CD4-positive, CD25-positive, alpha-beta regulatory T cell (primary cell): ENCODE measurements around the gene TMCC1. TPM values are rescaled to one million over a fixed set of nuclear protein-coding genes. Genes with fewer than 3 reads are reported as not detected.
"Not testable (repeated sequence)": the region's sequence is repeated elsewhere in the genome, so short reads cannot be mapped to it uniquely, and the experiment has no call there.

Source experiments
- ATAC-seq, 2 donors: fragments of 150-1000 bp; cut with Tn5 transposase; one replicate each; pipeline ENCODE4 v1.10.0; 2021; ENCODE audit warnings: low read depth in 2 of 2, moderate number of reproducible peaks in 2 of 2, moderate library complexity in 1 of 2
- DNase-seq, 3 donors: peaks; one replicate each; pipeline versions ENCODE4 v3.0.0 to v3.0.0-alpha.2; 2012 to 2022; ENCODE audit warnings: mixed read lengths in 1 of 3
- H3K27ac ChIP-seq: one replicate; pipeline ENCODE4 v1.7.0; 2013; ENCODE audit warnings: mild to moderate bottlenecking, low read length; ENCODE audit not compliant: insufficient read depth, poor library complexity, severe bottlenecking
- H3K27me3 ChIP-seq: one replicate; pipeline ENCODE4 v1.7.0; 2013; ENCODE audit warnings: low read length; ENCODE audit not compliant: control insufficient read depth, insufficient read depth
- H3K36me3 ChIP-seq: one replicate; pipeline ENCODE4 v1.7.0; 2013; ENCODE audit warnings: mild to moderate bottlenecking, low read length, moderate library complexity; ENCODE audit not compliant: control insufficient read depth, insufficient read depth
- H3K4me1 ChIP-seq: 2 replicates; pipeline ENCODE4 v1.7.0; 2013; ENCODE audit warnings: mild to moderate bottlenecking, low read length; ENCODE audit not compliant: insufficient read depth, control insufficient read depth, poor library complexity, severe bottlenecking
- H3K4me3 ChIP-seq: one replicate; pipeline ENCODE4 v1.7.0; 2013; ENCODE audit warnings: low read depth, mild to moderate bottlenecking, low read length, moderate library complexity
- H3K9me3 ChIP-seq, 2 experiments: 1 replicate in 1 of 2; 2 replicates in 1 of 2; pipeline ENCODE4 v1.7.0; 2013; ENCODE audit warnings: low read length in 2 of 2, mild to moderate bottlenecking in 1 of 2, moderate library complexity in 1 of 2; ENCODE audit not compliant: control insufficient read depth in 2 of 2
- H3K27ac Mint-ChIP-seq, 3 donors: one replicate each; pipeline ENCODE4 v1.8.0; 2020 to 2022; ENCODE audit warnings: mild to moderate bottlenecking in 3 of 3, mixed read lengths in 3 of 3, moderate library complexity in 2 of 3
- H3K27me3 Mint-ChIP-seq: one replicate; pipeline ENCODE4 v1.8.0; 2022; ENCODE audit warnings: mild to moderate bottlenecking, mixed read lengths
- H3K36me3 Mint-ChIP-seq: one replicate; pipeline ENCODE4 v1.8.0; 2020; ENCODE audit warnings: mixed read lengths
- H3K4me1 Mint-ChIP-seq, 4 donors: one replicate each; pipeline ENCODE4 v1.8.0; 2020 to 2022; ENCODE audit warnings: mixed read lengths in 4 of 4, mild to moderate bottlenecking in 1 of 4
- H3K4me3 Mint-ChIP-seq, 4 donors: one replicate each; pipeline ENCODE4 v1.8.0; 2020 to 2022; ENCODE audit warnings: mild to moderate bottlenecking in 4 of 4, mixed read lengths in 4 of 4, moderate library complexity in 3 of 4
- H3K9me3 Mint-ChIP-seq, 7 donors: one replicate each; pipeline ENCODE4 v1.8.0; 2020 to 2022; ENCODE audit warnings: mixed read lengths in 7 of 7, mild to moderate bottlenecking in 3 of 7, moderate library complexity in 2 of 7
- polyA plus RNA-seq, 4 donors: library from polyadenylated mRNA; unstranded; fragments of 300-500 nt; fragmentation: Illumina TruSeq; gene quantifications; one replicate each; pipeline ENCODE4 v1.2.3, GENCODE V29; 2021
- total RNA-seq: library from RNA; stranded (reverse); gene quantifications from one replicate; pipeline ENCODE4 v1.2.3, GENCODE V29; 2022

The TMCC1 gene
- total and polyA plus RNA-seq, 5 donors from 2014 or later: 5.2 to 29.2 (median 6.2) TPM

DNA sequence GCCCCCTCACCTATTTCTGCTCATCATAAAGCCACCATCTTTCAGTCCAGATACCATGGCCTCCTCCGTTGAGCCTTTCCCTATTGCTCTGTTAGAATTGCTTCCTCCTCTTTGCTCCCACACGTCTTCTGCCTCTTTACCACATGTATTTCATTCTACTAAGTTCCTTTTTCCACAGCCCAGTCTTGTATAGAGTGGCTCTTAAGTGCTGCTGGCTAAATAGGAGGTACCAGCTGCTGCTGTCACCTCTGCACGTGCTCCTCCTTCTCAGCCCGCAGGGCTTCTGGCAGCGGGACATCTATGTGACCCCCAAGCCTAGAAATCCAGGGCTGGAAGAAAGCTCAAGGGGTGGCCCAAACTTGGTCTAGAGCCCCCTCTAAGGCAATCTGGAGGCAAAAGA, 248.2 kb downstream of the TMCC1 start:
- no peaks in the 10 kb centered on the region for H3K9me3 Mint-ChIP-seq
- no peak for DNase-seq
- ATAC-seq: no peak
- H3K27me3 ChIP-seq: no peaks in the 10 kb centered on the region
- no peak overlapping the region for H3K4me3 ChIP-seq
- H3K9me3 ChIP-seq: no peaks in the 10 kb centered on the region
- H3K27me3 Mint-ChIP-seq: no peaks in the 10 kb centered on the region
- H3K4me3 Mint-ChIP-seq: no peak overlapping the region
- H3K4me1 ChIP-seq: peaks cover 3% of the 10 kb centered on the region
- no peak overlapping the region for H3K27ac ChIP-seq
- no peaks in the 10 kb centered on the region for H3K36me3 ChIP-seq
- peaks cover 2% of the 10 kb centered on the region for H3K36me3 Mint-ChIP-seq
- H3K4me1 Mint-ChIP-seq: peaks cover 0 to 2% (median under 1%) of the 10 kb centered on the region in 4 donors
- H3K27ac Mint-ChIP-seq: no peak overlapping the region

DNA sequence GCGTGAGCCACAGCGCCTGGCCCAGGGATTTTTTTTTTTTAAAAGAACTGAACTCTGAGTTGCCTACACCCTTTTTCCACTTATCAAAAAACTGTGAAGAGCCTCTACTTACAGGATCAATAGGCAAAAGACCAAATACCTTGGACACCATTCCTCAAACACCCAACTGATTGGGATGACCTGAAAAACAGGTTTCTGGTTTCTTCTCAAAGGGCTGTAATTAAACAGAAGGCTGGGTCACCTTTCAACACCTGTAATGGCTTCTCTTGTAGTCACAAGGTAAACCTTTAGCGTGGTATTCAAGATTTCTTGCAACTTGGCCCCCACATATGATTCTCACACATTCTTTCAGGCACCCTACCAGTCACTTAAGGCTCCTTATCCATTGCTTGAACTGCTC, 248.7 kb downstream of the TMCC1 start:
- no peak overlapping the region for H3K27ac Mint-ChIP-seq
- ATAC-seq (no peak), DNase-seq (no peak)
- Histone ChIP-seq H3K4me1 (no peaks in the 10 kb centered on the region), H3K27ac (no peak overlapping the region), H3K9me3 (no peaks in the 10 kb centered on the region), H3K4me3 (no peak overlapping the region), H3K36me3 (no peaks in the 10 kb centered on the region), H3K27me3 (no peaks in the 10 kb centered on the region)
- no peak overlapping the region for H3K4me3 Mint-ChIP-seq
- H3K9me3 Mint-ChIP-seq: no peaks in the 10 kb centered on the region
- no peaks in the 10 kb centered on the region for H3K27me3 Mint-ChIP-seq
- no peaks in the 10 kb centered on the region for H3K36me3 Mint-ChIP-seq
- H3K4me1 Mint-ChIP-seq: no peaks in the 10 kb centered on the region

GRCh38 chr3:129641567-129642260, 251.8 kb downstream of the TMCC1 start:
- not testable (repeated sequence) for H3K4me3 ChIP-seq, H3K27me3 ChIP-seq, H3K27me3 Mint-ChIP-seq, H3K4me1 ChIP-seq, DNase-seq, H3K9me3 ChIP-seq, H3K36me3 ChIP-seq, H3K9me3 Mint-ChIP-seq, H3K27ac ChIP-seq, H3K27ac Mint-ChIP-seq, H3K4me1 Mint-ChIP-seq, ATAC-seq, H3K4me3 Mint-ChIP-seq, H3K36me3 Mint-ChIP-seq

DNA sequence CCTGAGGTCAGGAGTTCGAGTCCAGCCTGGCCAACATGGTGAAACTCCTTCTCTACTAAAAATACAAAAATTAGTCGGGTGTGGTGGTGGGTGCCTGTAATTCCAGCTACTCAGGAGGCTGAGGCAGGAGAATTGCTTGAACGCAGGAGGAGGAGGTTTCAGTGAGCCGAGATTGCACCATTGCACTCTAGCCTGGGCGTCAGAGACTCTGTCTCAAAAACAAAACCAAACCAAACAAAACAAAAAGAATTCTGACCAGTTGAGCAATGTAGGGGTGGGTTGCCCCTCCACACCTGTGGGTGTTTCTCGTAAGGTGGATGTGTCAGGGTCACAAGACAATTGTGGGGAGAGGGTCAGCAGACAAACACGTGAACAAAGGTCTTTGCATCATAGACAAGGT, 252.5 kb downstream of the TMCC1 start:
- not testable (repeated sequence) for H3K9me3 Mint-ChIP-seq, H3K4me1 Mint-ChIP-seq, ATAC-seq, H3K4me3 Mint-ChIP-seq, DNase-seq, H3K4me3 ChIP-seq, H3K4me1 ChIP-seq, H3K9me3 ChIP-seq, H3K27me3 Mint-ChIP-seq, H3K27ac Mint-ChIP-seq, H3K27me3 ChIP-seq, H3K36me3 ChIP-seq, H3K36me3 Mint-ChIP-seq, H3K27ac ChIP-seq

GRCh38 chr3:129638481-129638880, 255.0 kb downstream of the TMCC1 start:
- Mint-ChIP-seq H3K4me1 (no peaks in the 10 kb centered on the region), H3K27ac (no peak overlapping the region), H3K4me3 (no peak overlapping the region), H3K36me3 (no peaks in the 10 kb centered on the region), H3K27me3 (no peaks in the 10 kb centered on the region), H3K9me3 (peaks cover 0 to 1% (median 0%) of the 10 kb centered on the region in 7 donors)
- Histone ChIP-seq H3K4me1 (no peaks in the 10 kb centered on the region), H3K4me3 (no peak overlapping the region), H3K9me3 (no peaks in the 10 kb centered on the region), H3K36me3 (no peaks in the 10 kb centered on the region), H3K27me3 (peaks cover 4% of the 10 kb centered on the region), H3K27ac (no peak overlapping the region)
- no peak for ATAC-seq
- no peak for DNase-seq

DNA sequence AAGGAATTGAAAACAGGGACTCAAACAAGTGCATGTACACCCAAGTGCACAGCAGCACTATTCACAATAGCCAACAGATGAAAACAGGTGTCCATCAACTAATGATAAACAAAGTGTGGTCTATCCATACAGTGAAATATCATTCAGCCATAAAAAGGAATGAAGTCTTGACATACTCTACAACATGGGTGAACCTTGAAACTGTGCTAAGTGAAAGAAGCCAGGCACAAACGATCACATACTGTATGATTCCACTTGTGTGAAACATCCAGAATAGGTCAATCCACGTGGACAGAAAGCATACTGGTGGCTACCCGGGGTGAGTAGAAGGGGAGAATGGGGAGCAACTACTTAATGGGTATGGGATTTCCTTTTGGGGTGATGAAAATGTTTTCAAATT, 257.4 kb downstream of the TMCC1 start:
- Histone ChIP-seq H3K4me1 (no peaks in the 10 kb centered on the region), H3K4me3 (no peak overlapping the region), H3K27me3 (peaks cover 4% of the 10 kb centered on the region), H3K27ac (no peak overlapping the region), H3K36me3 (no peaks in the 10 kb centered on the region), H3K9me3 (no peaks in the 10 kb centered on the region)
- Mint-ChIP-seq H3K4me3 (no peak overlapping the region), H3K27me3 (no peaks in the 10 kb centered on the region), H3K9me3 (peaks cover 0 to 2% (median 0%) of the 10 kb centered on the region in 7 donors), H3K27ac (no peak overlapping the region), H3K4me1 (no peaks in the 10 kb centered on the region), H3K36me3 (no peaks in the 10 kb centered on the region)
- ATAC-seq (no peak), DNase-seq (no peak)

DNA sequence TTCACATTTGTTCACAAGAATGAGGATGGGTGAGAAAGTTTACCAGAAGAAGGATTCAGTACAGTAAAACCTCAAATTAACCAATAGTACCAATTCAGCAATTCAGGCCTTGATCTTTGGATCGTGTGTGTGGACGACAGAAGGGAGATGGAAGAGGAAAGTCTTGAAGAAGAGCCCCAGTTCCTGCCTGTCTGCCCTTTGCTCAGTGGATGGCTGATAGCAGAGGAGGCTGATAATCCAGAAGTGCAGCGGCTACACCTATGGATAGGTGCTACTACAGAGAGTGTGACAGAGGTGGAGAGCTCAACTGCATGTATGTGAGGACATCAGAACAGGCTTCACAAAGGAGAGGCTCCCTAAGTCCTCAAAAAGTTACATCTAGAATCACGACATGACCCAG, 257.9 kb downstream of the TMCC1 start:
- Histone ChIP-seq H3K27ac (no peak overlapping the region), H3K27me3 (peaks cover 4% of the 10 kb centered on the region), H3K4me1 (no peaks in the 10 kb centered on the region), H3K4me3 (no peak overlapping the region), H3K36me3 (no peaks in the 10 kb centered on the region), H3K9me3 (no peaks in the 10 kb centered on the region)
- ATAC-seq (no peak), DNase-seq (no peak)
- Mint-ChIP-seq H3K4me1 (no peaks in the 10 kb centered on the region), H3K9me3 (peaks cover 0 to 4% (median 0%) of the 10 kb centered on the region in 7 donors), H3K27me3 (no peaks in the 10 kb centered on the region), H3K27ac (no peak overlapping the region), H3K4me3 (no peak overlapping the region), H3K36me3 (no peaks in the 10 kb centered on the region)

- Mint-ChIP-seq H3K27me3 (no peaks in the 10 kb centered on the region), H3K36me3 (no peaks in the 10 kb centered on the region), H3K4me3 (no peak overlapping the region), H3K27ac (no peak overlapping the region), H3K9me3 (peaks cover 0 to 4% (median 0%) of the 10 kb centered on the region in 7 donors), H3K4me1 (no peaks in the 10 kb centered on the region)
- ATAC-seq: no peak
- no peaks in the 10 kb centered on the region for H3K9me3 ChIP-seq
- DNase-seq: no peak
- no peaks in the 10 kb centered on the region for H3K36me3 ChIP-seq
- no peak overlapping the region for H3K27ac ChIP-seq
- no peak overlapping the region for H3K4me3 ChIP-seq
- peaks cover 4% of the 10 kb centered on the region for H3K27me3 ChIP-seq
- H3K4me1 ChIP-seq: no peaks in the 10 kb centered on the region
These were observed 259.6 kb downstream of the TMCC1 start for GRCh38 chr3:129633751-129634481.
